ENCODE data around the gene PRDM12.

PRDM12 gene

GRCh38 chr9:130660683-130661450, 3.5 kb upstream of the PRDM12 start:
- H3K36me3 ChIP-seq (replicated peaks) = no peaks in the 10 kb centered on the region
- in situ Hi-C loops (cut with HindIII; ENCODE audit: low pct_ligation_motif_present, low sequenced_read_pairs) = no loop called here
- DNase-seq = no peak
- no peak for TF ChIP-seq CTCF (IDR thresholded peaks at IDR 0.05; ENCODE audit: low read depth, low read length, missing control alignments)
- no peak overlapping the region for H3K27ac ChIP-seq
- peak overlapping the region; percentile 24 for H3K4me3 ChIP-seq (ENCODE audit: low read depth, low read length)
- H3K27me3 ChIP-seq (replicated peaks) = peaks cover 89% of the 10 kb centered on the region

GRCh38 chr9:130661451-130662098, 2.8 kb upstream of the PRDM12 start:
- Histone ChIP-seq H3K4me3 (ENCODE audit: low read depth, low read length) (no peak overlapping the region), H3K36me3 (replicated peaks) (no peaks in the 10 kb centered on the region), H3K27me3 (replicated peaks) (peaks cover 95% of the 10 kb centered on the region), H3K27ac (no peak overlapping the region)
- no peak for DNase-seq
- TF ChIP-seq CTCF (IDR thresholded peaks at IDR 0.05; ENCODE audit: low read depth, low read length, missing control alignments) = no peak
- in situ Hi-C loops (cut with HindIII; ENCODE audit: low pct_ligation_motif_present, low sequenced_read_pairs) = no loop called here

- Histone ChIP-seq H3K4me3 (ENCODE audit: low read depth, low read length) (no peak overlapping the region), H3K27ac (no peak overlapping the region), H3K27me3 (replicated peaks) (peaks cover 95% of the 10 kb centered on the region), H3K36me3 (replicated peaks) (no peaks in the 10 kb centered on the region)
- DNase-seq = no peak
- in situ Hi-C loops (cut with HindIII; ENCODE audit: low pct_ligation_motif_present, low sequenced_read_pairs) = no loop called here
- TF ChIP-seq CTCF (IDR thresholded peaks at IDR 0.05; ENCODE audit: low read depth, low read length, missing control alignments) = no peak
Observed at GRCh38 chr9:130662099-130662969, 2.1 kb upstream of the PRDM12 start.

- H3K4me3 ChIP-seq (ENCODE audit: low read depth, low read length) = no peak overlapping the region
- H3K27ac ChIP-seq = no peak overlapping the region
- no peak for DNase-seq
- in situ Hi-C loops (cut with HindIII; ENCODE audit: low pct_ligation_motif_present, low sequenced_read_pairs) = no loop called here
- H3K27me3 ChIP-seq (replicated peaks) = peaks cover 92% of the 10 kb centered on the region
- TF ChIP-seq CTCF (IDR thresholded peaks at IDR 0.05; ENCODE audit: low read depth, low read length, missing control alignments) = no peak
- H3K36me3 ChIP-seq (replicated peaks) = no peaks in the 10 kb centered on the region
Observed at GRCh38 chr9:130662970-130663257, 1.5 kb upstream of the PRDM12 start.

GRCh38 chr9:130663258-130663976, 977 bp upstream of the PRDM12 start:
- Histone ChIP-seq H3K36me3 (replicated peaks) (no peaks in the 10 kb centered on the region), H3K4me3 (ENCODE audit: low read depth, low read length) (no peak overlapping the region), H3K27me3 (replicated peaks) (peaks cover 87% of the 10 kb centered on the region), H3K27ac (no peak overlapping the region)
- DNase-seq = no peak
- in situ Hi-C loops (cut with HindIII; ENCODE audit: low pct_ligation_motif_present, low sequenced_read_pairs) = no loop called here
- TF ChIP-seq CTCF (IDR thresholded peaks at IDR 0.05; ENCODE audit: low read depth, low read length, missing control alignments) = no peak
